22Rv1 (cell line): ENCODE measurements around the gene RPN2.

ENCODE experiments used
- ZFX ChIP-seq: fragments of 450-650 bp; IDR thresholded peaks from 2 replicates; pipeline ENCODE4 v1.6.1; 2017; ENCODE audit warnings: antibody characterized with exemption, borderline replicate concordance
- TF ChIP-seq, protein P1 (sequence below): fragments of 450-650 bp; IDR thresholded peaks from 2 replicates; pipeline ENCODE4 v1.5.1; 2017; ENCODE audit warnings: mild to moderate bottlenecking

DNA sequence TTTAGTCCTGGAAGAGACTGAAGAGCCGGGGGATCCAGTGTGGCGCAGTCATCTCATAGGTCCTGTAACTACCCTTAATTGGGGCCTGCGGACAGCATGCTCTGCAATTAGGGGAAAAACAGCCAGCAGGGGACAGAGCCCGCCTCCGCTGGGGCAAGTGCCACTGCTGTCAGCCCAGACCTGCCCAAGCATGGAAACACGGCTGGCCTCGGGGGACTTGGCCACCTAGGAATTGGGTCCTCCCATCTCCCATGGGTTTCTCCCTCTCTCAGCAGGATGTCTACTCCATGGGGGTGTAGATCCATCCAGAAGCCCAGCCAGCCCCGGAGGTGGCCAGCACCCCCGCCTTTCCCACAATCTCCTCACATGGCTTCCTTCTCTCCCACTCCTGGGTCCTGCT, 78.9 kb downstream of the RPN2 start:
- TF ChIP-seq, protein P1, sequence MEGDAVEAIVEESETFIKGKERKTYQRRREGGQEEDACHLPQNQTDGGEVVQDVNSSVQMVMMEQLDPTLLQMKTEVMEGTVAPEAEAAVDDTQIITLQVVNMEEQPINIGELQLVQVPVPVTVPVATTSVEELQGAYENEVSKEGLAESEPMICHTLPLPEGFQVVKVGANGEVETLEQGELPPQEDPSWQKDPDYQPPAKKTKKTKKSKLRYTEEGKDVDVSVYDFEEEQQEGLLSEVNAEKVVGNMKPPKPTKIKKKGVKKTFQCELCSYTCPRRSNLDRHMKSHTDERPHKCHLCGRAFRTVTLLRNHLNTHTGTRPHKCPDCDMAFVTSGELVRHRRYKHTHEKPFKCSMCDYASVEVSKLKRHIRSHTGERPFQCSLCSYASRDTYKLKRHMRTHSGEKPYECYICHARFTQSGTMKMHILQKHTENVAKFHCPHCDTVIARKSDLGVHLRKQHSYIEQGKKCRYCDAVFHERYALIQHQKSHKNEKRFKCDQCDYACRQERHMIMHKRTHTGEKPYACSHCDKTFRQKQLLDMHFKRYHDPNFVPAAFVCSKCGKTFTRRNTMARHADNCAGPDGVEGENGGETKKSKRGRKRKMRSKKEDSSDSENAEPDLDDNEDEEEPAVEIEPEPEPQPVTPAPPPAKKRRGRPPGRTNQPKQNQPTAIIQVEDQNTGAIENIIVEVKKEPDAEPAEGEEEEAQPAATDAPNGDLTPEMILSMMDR: no peak
- no peak for TF ChIP-seq ZFX
